ENCODE data around the gene ZMYND19.

DNA sequence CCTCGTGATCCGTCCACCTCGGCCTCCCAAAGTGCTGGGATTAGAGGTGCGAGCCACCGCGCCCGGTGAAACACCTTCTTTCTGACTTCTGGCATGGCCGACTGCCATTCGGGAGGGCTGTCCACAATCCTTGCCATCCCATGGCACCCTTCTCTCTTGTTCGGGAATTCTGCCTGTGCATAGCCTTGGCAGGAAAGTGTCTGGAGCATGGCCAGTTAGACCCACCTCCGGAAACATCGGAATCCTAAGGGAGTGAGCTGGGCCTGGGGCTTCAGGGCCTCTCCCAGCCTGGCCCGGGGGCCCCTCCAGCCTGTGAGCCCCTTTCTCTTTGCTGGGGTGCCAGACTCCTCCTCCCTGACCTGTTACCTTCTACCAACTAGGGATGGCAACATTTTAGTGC, 13.6 kb upstream of the ZMYND19 start:
- TF ChIP-seq, protein P1, sequence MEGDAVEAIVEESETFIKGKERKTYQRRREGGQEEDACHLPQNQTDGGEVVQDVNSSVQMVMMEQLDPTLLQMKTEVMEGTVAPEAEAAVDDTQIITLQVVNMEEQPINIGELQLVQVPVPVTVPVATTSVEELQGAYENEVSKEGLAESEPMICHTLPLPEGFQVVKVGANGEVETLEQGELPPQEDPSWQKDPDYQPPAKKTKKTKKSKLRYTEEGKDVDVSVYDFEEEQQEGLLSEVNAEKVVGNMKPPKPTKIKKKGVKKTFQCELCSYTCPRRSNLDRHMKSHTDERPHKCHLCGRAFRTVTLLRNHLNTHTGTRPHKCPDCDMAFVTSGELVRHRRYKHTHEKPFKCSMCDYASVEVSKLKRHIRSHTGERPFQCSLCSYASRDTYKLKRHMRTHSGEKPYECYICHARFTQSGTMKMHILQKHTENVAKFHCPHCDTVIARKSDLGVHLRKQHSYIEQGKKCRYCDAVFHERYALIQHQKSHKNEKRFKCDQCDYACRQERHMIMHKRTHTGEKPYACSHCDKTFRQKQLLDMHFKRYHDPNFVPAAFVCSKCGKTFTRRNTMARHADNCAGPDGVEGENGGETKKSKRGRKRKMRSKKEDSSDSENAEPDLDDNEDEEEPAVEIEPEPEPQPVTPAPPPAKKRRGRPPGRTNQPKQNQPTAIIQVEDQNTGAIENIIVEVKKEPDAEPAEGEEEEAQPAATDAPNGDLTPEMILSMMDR (tag by site-specific recombination; IDR thresholded peaks at IDR 0.05), result no peak
- TF ChIP-seq, protein P2, sequence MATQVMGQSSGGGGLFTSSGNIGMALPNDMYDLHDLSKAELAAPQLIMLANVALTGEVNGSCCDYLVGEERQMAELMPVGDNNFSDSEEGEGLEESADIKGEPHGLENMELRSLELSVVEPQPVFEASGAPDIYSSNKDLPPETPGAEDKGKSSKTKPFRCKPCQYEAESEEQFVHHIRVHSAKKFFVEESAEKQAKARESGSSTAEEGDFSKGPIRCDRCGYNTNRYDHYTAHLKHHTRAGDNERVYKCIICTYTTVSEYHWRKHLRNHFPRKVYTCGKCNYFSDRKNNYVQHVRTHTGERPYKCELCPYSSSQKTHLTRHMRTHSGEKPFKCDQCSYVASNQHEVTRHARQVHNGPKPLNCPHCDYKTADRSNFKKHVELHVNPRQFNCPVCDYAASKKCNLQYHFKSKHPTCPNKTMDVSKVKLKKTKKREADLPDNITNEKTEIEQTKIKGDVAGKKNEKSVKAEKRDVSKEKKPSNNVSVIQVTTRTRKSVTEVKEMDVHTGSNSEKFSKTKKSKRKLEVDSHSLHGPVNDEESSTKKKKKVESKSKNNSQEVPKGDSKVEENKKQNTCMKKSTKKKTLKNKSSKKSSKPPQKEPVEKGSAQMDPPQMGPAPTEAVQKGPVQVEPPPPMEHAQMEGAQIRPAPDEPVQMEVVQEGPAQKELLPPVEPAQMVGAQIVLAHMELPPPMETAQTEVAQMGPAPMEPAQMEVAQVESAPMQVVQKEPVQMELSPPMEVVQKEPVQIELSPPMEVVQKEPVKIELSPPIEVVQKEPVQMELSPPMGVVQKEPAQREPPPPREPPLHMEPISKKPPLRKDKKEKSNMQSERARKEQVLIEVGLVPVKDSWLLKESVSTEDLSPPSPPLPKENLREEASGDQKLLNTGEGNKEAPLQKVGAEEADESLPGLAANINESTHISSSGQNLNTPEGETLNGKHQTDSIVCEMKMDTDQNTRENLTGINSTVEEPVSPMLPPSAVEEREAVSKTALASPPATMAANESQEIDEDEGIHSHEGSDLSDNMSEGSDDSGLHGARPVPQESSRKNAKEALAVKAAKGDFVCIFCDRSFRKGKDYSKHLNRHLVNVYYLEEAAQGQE (tag by site-specific recombination; IDR thresholded peaks at IDR 0.05), result no peak
- TF ChIP-seq SP3 (tag by site-specific recombination; IDR thresholded peaks at IDR 0.05) (no peak), ZNF341 (tag by site-specific recombination; IDR thresholded peaks at IDR 0.05; ENCODE audit: low read depth) (no peak), ZNF785 (tag by site-specific recombination; IDR thresholded peaks at IDR 0.05) (no peak), YY1 (tag by site-specific recombination; IDR thresholded peaks at IDR 0.05) (no peak), REPIN1 (tag by site-specific recombination; IDR thresholded peaks at IDR 0.05; ENCODE audit: low read depth) (no peak)
- TF ChIP-seq, protein P3, sequence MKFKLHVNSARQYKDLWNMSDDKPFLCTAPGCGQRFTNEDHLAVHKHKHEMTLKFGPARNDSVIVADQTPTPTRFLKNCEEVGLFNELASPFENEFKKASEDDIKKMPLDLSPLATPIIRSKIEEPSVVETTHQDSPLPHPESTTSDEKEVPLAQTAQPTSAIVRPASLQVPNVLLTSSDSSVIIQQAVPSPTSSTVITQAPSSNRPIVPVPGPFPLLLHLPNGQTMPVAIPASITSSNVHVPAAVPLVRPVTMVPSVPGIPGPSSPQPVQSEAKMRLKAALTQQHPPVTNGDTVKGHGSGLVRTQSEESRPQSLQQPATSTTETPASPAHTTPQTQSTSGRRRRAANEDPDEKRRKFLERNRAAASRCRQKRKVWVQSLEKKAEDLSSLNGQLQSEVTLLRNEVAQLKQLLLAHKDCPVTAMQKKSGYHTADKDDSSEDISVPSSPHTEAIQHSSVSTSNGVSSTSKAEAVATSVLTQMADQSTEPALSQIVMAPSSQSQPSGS (tag by site-specific recombination; IDR thresholded peaks at IDR 0.05; ENCODE audit: low read depth), result no peak

Data from HEK293 (cell line).